OCI-LY3 (cell line): ENCODE results near the gene REEP2.

Experiments used
- H2AFZ ChIP-seq: fragments of 200-600, 300-600 bp; shearing (Covaris generic); 2 replicates; pipeline ENCODE4 v1.6.0; 2014; ENCODE audit warnings: antibody characterized with exemption, low read depth, low read length
- H3K27ac ChIP-seq: fragments of 200-600, 300-600 bp; sonication (generic); 2 replicates; pipeline ENCODE4 v1.5.1; 2014; ENCODE audit warnings: mild to moderate bottlenecking, low read length, moderate library complexity, mixed read lengths
- H3K27me3 ChIP-seq: fragments of 200-600, 300-600 bp; sonication (generic); 2 replicates; pipeline ENCODE4 v1.6.1; 2014; ENCODE audit warnings: low read depth, low read length, mixed read lengths
- H3K36me3 ChIP-seq: fragments of 200-600, 300-600 bp; sonication (generic); replicated peaks from 2 replicates; pipeline ENCODE3; 2014; ENCODE audit warnings: low read depth, low read length, mixed read lengths
- H3K4me1 ChIP-seq: fragments of 300-600, 200-600 bp; sonication (generic); 2 replicates; pipeline ENCODE4 v1.6.1; 2014; ENCODE audit warnings: low read length, mixed read lengths
- H3K4me2 ChIP-seq: fragments of 200-600, 300-600 bp; sonication (generic); 2 replicates; pipeline ENCODE4 v1.6.1; 2014; ENCODE audit warnings: low read length, mixed read lengths
- H3K4me3 ChIP-seq: fragments of 300-600, 200-600 bp; sonication (generic); 2 replicates; pipeline ENCODE4 v1.5.1; 2014; ENCODE audit warnings: antibody characterized with exemption, mild to moderate bottlenecking, low read length, moderate library complexity
- H3K79me2 ChIP-seq: fragments of 300-600, 200-600 bp; shearing (Covaris generic); 2 replicates; pipeline ENCODE4 v1.6.1; 2014; ENCODE audit warnings: mild to moderate bottlenecking, low read length, mixed read lengths
- H3K9ac ChIP-seq: fragments of 300-600, 200-600 bp; shearing (Covaris generic); 2 replicates; pipeline ENCODE4 v1.6.0; 2014; ENCODE audit warnings: mild to moderate bottlenecking, low read length, moderate library complexity
- H3K9me3 ChIP-seq: fragments of 200-600, 300-600 bp; shearing (Covaris generic); 2 replicates; pipeline ENCODE4 v1.6.1; 2014; ENCODE audit warnings: low read length, mixed read lengths; ENCODE audit not compliant: insufficient read depth
- H4K20me1 ChIP-seq: fragments of 200-600, 300-600 bp; sonication (generic); 2 replicates; pipeline ENCODE4 v1.6.1; 2016; ENCODE audit warnings: low read length, mixed read lengths; ENCODE audit not compliant: insufficient read depth
- CTCF ChIP-seq: fragments of 200-600, 300-600 bp; sonication (generic); IDR thresholded peaks from 2 replicates; pipeline ENCODE4 v1.5.1; 2014; ENCODE audit warnings: antibody characterized with exemption, low read length, low read depth
- EZH2phosphoT487 ChIP-seq: fragments of 200-600 bp; shearing (Covaris generic); IDR thresholded peaks from 2 replicates; pipeline ENCODE4 v1.6.1; 2018; ENCODE audit warnings: antibody characterized with exemption, mixed run types, low read depth

Gene REEP2

GRCh38 chr5:138461343-138462125 is 22.7 kb downstream of the REEP2 start:
- no peak overlapping the region for H3K9ac ChIP-seq
- no peaks in the 10 kb centered on the region for H3K27me3 ChIP-seq
- H3K27ac ChIP-seq: no peak overlapping the region
- H3K36me3 ChIP-seq: no peaks in the 10 kb centered on the region
- H3K4me1 ChIP-seq: peaks cover 11% of the 10 kb centered on the region
- H3K79me2 ChIP-seq: no peaks in the 10 kb centered on the region
- TF ChIP-seq CTCF (no peak), EZH2phosphoT487 (no peak)
- no peak overlapping the region for H3K4me3 ChIP-seq
- no peaks in the 10 kb centered on the region for H3K9me3 ChIP-seq
- H4K20me1 ChIP-seq: no peaks in the 10 kb centered on the region
- no peak overlapping the region for H3K4me2 ChIP-seq
- no peak overlapping the region for H2AFZ ChIP-seq

DNA sequence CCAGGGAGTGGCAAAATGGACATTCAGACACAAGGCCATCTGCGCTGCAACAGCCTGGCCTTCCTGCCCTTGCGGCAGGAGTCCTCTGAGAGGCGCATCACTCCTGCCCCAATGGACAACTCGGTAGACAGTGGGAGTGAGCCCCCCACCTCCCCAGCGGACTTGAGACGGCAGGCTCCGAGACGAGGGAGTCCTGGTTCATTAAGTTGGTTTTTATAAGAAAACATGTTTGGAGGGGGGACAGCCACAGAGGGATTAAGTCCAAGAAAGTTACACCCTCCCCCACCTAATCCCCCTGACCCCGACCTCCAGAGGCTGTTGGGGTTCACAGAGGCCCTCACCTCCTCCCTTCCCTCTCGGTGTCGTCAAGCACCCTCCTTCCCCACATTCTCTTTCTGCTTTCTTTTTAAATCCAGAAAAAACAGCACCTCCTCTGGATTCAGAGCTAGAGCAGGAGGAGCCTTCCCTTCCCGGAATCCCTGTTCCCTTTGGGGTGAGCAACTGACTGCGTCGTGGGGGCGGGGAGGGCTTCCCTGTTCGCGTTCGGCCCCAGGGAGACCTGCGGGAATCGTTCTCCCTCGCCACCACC is 24.7 kb downstream of the REEP2 start:
- H3K4me3 ChIP-seq: peak overlapping the region; percentile 94
- no peaks in the 10 kb centered on the region for H3K9me3 ChIP-seq
- peak overlapping the region; percentile 87 for H3K4me2 ChIP-seq
- no peaks in the 10 kb centered on the region for H3K36me3 ChIP-seq
- H2AFZ ChIP-seq: peak overlapping the region; percentile 64
- peaks cover 9% of the 10 kb centered on the region for H3K4me1 ChIP-seq
- H3K79me2 ChIP-seq: no peaks in the 10 kb centered on the region
- no peaks in the 10 kb centered on the region for H3K27me3 ChIP-seq
- TF ChIP-seq CTCF (no peak), EZH2phosphoT487 (no peak)
- peak overlapping the region; percentile 62 for H3K27ac ChIP-seq
- peak overlapping the region; percentile 87 for H3K9ac ChIP-seq
- no peaks in the 10 kb centered on the region for H4K20me1 ChIP-seq

DNA sequence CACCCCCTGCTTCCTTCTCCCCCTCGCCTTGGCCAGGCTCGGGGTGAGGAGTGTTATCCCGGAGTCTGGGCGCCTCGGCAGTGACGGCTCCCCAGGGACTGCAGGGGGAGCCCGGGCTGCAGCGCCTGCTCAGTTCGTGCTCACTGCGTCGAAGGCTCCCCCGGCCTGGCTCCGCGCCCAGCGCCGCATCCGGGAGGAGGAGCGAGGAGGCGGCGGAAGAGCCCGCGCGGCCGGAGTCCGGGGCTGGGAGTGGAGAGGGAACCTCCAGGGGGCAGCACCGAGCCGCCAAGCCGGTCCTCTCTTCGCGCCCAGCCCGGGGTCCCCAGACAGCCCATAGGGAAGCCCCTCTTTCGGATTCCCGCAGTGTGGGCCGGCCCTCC is 25.1 kb downstream of the REEP2 start:
- H3K9ac ChIP-seq: peak overlapping the region; percentile 95
- no peaks in the 10 kb centered on the region for H3K36me3 ChIP-seq
- TF ChIP-seq CTCF (peak; percentile 53), EZH2phosphoT487 (no peak)
- peak overlapping the region; percentile 94 for H3K4me3 ChIP-seq
- no peaks in the 10 kb centered on the region for H3K79me2 ChIP-seq
- H3K4me2 ChIP-seq: peak overlapping the region; percentile 87
- H3K27me3 ChIP-seq: no peaks in the 10 kb centered on the region
- H2AFZ ChIP-seq: peak overlapping the region; percentile 90
- H4K20me1 ChIP-seq: no peaks in the 10 kb centered on the region
- peak overlapping the region; percentile 80 for H3K27ac ChIP-seq
- H3K9me3 ChIP-seq: no peaks in the 10 kb centered on the region
- peaks cover 8% of the 10 kb centered on the region for H3K4me1 ChIP-seq

GRCh38 chr5:138464388-138465260 is 25.8 kb downstream of the REEP2 start:
- Histone ChIP-seq H3K4me1 (peaks cover 1% of the 10 kb centered on the region), H4K20me1 (no peaks in the 10 kb centered on the region), H3K79me2 (no peaks in the 10 kb centered on the region), H3K27ac (peak overlapping the region; percentile 80), H3K27me3 (no peaks in the 10 kb centered on the region), H3K9me3 (no peaks in the 10 kb centered on the region), H3K36me3 (no peaks in the 10 kb centered on the region), H2AFZ (peak overlapping the region; percentile 90), H3K4me3 (peak overlapping the region; percentile 94), H3K4me2 (peak overlapping the region; percentile 67), H3K9ac (peak overlapping the region; percentile 95)
- TF ChIP-seq EZH2phosphoT487 (no peak), CTCF (no peak; the same call in 1 of the 2 replicates)
